Activated B cell treated with CpG ODN at 0.5 μM for 24 hours (primary cell): ENCODE measurements around the gene AAK1. TPM values are rescaled to one million over a fixed set of nuclear protein-coding genes. Genes with fewer than 3 reads are reported as not detected.

ENCODE experiments used
- ATAC-seq: fragments of 200-7000 bp; cut with Tn5 transposase; one replicate; pipeline ENCODE4 v1.10.0; 2021; ENCODE audit warnings: low read depth, mild to moderate bottlenecking, moderate library complexity
- CTCF ChIA-PET: fragments of 350-600 bp; sonication (Branson Sonifier 250); formaldehyde crosslinking; loops from one replicate; lab custom pipeline; 2021; ENCODE audit warnings: antibody characterized with exemption; lab: Charles Lee
- POLR2A ChIA-PET: fragments of 350-600 bp; sonication (Branson Sonifier 250); formaldehyde crosslinking; loops from one replicate; lab custom pipeline; 2021; ENCODE audit warnings: antibody characterized with exemption; lab: Charles Lee
- DNase-seq: peaks from one replicate; pipeline ENCODE4 v3.0.0; 2022
- H3K27ac Mint-ChIP-seq: one replicate; pipeline ENCODE4 v1.8.0; 2020; ENCODE audit warnings: mixed read lengths
- H3K27me3 Mint-ChIP-seq: one replicate; pipeline ENCODE4 v1.8.0; 2021; ENCODE audit warnings: mixed read lengths
- H3K36me3 Mint-ChIP-seq: one replicate; pipeline ENCODE4 v1.8.0; 2021; ENCODE audit warnings: low read depth, mixed read lengths
- H3K4me1 Mint-ChIP-seq: one replicate; pipeline ENCODE4 v1.8.0; 2021; ENCODE audit warnings: mixed read lengths
- H3K4me3 Mint-ChIP-seq: one replicate; pipeline ENCODE4 v1.8.0; 2020; ENCODE audit warnings: mild to moderate bottlenecking, mixed read lengths
- H3K9me3 Mint-ChIP-seq: one replicate; pipeline ENCODE4 v1.8.0; 2020; ENCODE audit warnings: mixed read lengths
- intact Hi-C: fragments of 100-400 bp; cut with micrococcal nuclease; formaldehyde crosslinking; loops from one replicate; pipeline ENCODE4 v1.15.1; 2024
- total RNA-seq: library from RNA; stranded (reverse); gene quantifications from 2 replicates; pipeline ENCODE4 v1.2.3, GENCODE V29; 2022
- TF ChIP-seq, protein P1 (sequence below): fragments of 200-600 bp; IDR thresholded peaks from one replicate; pipeline ENCODE4 v1.8.0; 2022; ENCODE audit warnings: antibody characterized with exemption, mild to moderate bottlenecking

AAK1 gene
- total RNA-seq, 1 donor from 2014 or later = 4.7 TPM

GRCh38 chr2:69594341-69594740 is 49.2 kb downstream of the AAK1 start:
- H3K27me3 Mint-ChIP-seq = peaks cover 9% of the 10 kb centered on the region
- ChIA-PET POLR2A (no interaction called here), CTCF (no interaction called here)
- peaks cover 6% of the 10 kb centered on the region for H3K4me1 Mint-ChIP-seq
- intact Hi-C loops = no loop called here
- TF ChIP-seq, protein P1, sequence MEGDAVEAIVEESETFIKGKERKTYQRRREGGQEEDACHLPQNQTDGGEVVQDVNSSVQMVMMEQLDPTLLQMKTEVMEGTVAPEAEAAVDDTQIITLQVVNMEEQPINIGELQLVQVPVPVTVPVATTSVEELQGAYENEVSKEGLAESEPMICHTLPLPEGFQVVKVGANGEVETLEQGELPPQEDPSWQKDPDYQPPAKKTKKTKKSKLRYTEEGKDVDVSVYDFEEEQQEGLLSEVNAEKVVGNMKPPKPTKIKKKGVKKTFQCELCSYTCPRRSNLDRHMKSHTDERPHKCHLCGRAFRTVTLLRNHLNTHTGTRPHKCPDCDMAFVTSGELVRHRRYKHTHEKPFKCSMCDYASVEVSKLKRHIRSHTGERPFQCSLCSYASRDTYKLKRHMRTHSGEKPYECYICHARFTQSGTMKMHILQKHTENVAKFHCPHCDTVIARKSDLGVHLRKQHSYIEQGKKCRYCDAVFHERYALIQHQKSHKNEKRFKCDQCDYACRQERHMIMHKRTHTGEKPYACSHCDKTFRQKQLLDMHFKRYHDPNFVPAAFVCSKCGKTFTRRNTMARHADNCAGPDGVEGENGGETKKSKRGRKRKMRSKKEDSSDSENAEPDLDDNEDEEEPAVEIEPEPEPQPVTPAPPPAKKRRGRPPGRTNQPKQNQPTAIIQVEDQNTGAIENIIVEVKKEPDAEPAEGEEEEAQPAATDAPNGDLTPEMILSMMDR = no peak
- H3K4me3 Mint-ChIP-seq = no peak overlapping the region
- H3K9me3 Mint-ChIP-seq = no peaks in the 10 kb centered on the region
- DNase-seq (no peak), ATAC-seq (no peak)
- H3K36me3 Mint-ChIP-seq = no peaks in the 10 kb centered on the region
- H3K27ac Mint-ChIP-seq = no peak overlapping the region

- Mint-ChIP-seq H3K27me3 (peaks cover 8% of the 10 kb centered on the region), H3K9me3 (no peaks in the 10 kb centered on the region), H3K4me1 (peaks cover 6% of the 10 kb centered on the region), H3K36me3 (no peaks in the 10 kb centered on the region), H3K4me3 (no peak overlapping the region), H3K27ac (no peak overlapping the region)
- ATAC-seq (no peak), DNase-seq (no peak)
- CTCF ChIA-PET = no interaction called here
- POLR2A ChIA-PET = no interaction called here
- TF ChIP-seq, protein P1 = no peak
- intact Hi-C loops = no loop called here
Measured at GRCh38 chr2:69592511-69592910, 51.0 kb downstream of the AAK1 start.

- H3K9me3 Mint-ChIP-seq = no peaks in the 10 kb centered on the region
- H3K27me3 Mint-ChIP-seq = peaks cover 8% of the 10 kb centered on the region
- CTCF ChIA-PET = no interaction called here
- no peaks in the 10 kb centered on the region for H3K36me3 Mint-ChIP-seq
- no peak overlapping the region for H3K27ac Mint-ChIP-seq
- DNase-seq = no peak
- intact Hi-C loops = no loop called here
- H3K4me3 Mint-ChIP-seq = no peak overlapping the region
- H3K4me1 Mint-ChIP-seq = no peaks in the 10 kb centered on the region
- no peak for ATAC-seq
- TF ChIP-seq, protein P1 = no peak
- POLR2A ChIA-PET = no interaction called here
Measured at GRCh38 chr2:69589973-69590652, 53.4 kb downstream of the AAK1 start.

DNA sequence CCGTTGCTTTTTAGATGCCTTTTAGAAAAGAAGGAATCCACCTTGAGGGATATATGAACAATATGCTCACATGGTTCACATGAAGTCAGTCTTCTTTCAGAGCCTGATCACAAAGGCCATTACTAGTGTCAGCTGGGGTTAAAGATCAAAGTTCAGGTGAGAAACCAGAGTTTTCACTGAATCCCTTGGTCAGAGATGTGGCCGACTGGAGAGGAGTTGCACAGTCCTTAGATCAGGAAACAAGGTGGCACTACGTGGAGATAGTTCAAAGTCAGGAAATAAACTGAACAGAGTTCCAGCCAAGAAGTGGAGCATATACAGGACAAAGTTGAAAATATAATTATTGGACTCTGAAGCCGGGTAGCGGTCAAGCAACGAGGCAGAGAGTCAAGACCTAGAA is 54.6 kb downstream of the AAK1 start:
- intact Hi-C loops = no loop called here
- H3K27me3 Mint-ChIP-seq = peaks cover 8% of the 10 kb centered on the region
- H3K4me1 Mint-ChIP-seq = no peaks in the 10 kb centered on the region
- no peak for ATAC-seq
- POLR2A ChIA-PET = no interaction called here
- no peaks in the 10 kb centered on the region for H3K9me3 Mint-ChIP-seq
- no peak for DNase-seq
- CTCF ChIA-PET = interaction anchor here (1.2 kb wide), 1 partner anchor 18 kb away, joined by 4 read pairs; no protein-coding TSS in a partner anchor
- H3K36me3 Mint-ChIP-seq = no peaks in the 10 kb centered on the region
- TF ChIP-seq, protein P1 = no peak
- H3K4me3 Mint-ChIP-seq = no peak overlapping the region
- no peak overlapping the region for H3K27ac Mint-ChIP-seq

- no peak overlapping the region for H3K27ac Mint-ChIP-seq
- H3K9me3 Mint-ChIP-seq = no peaks in the 10 kb centered on the region
- DNase-seq (no peak), ATAC-seq (no peak)
- H3K4me3 Mint-ChIP-seq = no peak overlapping the region
- intact Hi-C loops = no loop called here
- ChIA-PET CTCF (interaction anchor here (1.2 to 1.4 kb wide), 2 partner anchors 17 to 24 kb away, joined by 4 read pairs; no protein-coding TSS in a partner anchor), POLR2A (no interaction called here)
- H3K4me1 Mint-ChIP-seq = no peaks in the 10 kb centered on the region
- H3K36me3 Mint-ChIP-seq = no peaks in the 10 kb centered on the region
- peaks cover 8% of the 10 kb centered on the region for H3K27me3 Mint-ChIP-seq
- TF ChIP-seq, protein P1 = no peak
Measured at GRCh38 chr2:69588403-69588802, 55.1 kb downstream of the AAK1 start.
